GM19240 (cell line): ENCODE data around the gene ARHGAP6.

ENCODE experiments used
- DNase-seq: peaks from one replicate; pipeline ENCODE4 v3.0.0; 2011; ENCODE audit warnings: low spot score; ENCODE audit not compliant: insufficient read length

ARHGAP6 gene

GRCh38 chrX:11355259-11355909 is 310.3 kb downstream of the ARHGAP6 start:
- DNase-seq: no peak

- no peak for DNase-seq
Measured at GRCh38 chrX:11352296-11352741, 313.4 kb downstream of the ARHGAP6 start.

GRCh38 chrX:11351375-11352295 is 314.1 kb downstream of the ARHGAP6 start:
- DNase-seq: no peak

- DNase-seq: no peak
Measured at GRCh38 chrX:11349661-11350337, 315.9 kb downstream of the ARHGAP6 start.

GRCh38 chrX:11349020-11349419 is 316.7 kb downstream of the ARHGAP6 start:
- no peak for DNase-seq

- no peak for DNase-seq
Measured at GRCh38 chrX:11347300-11347699, 318.4 kb downstream of the ARHGAP6 start.

GRCh38 chrX:11346121-11346682 is 319.5 kb downstream of the ARHGAP6 start:
- DNase-seq: no peak

- DNase-seq: no peak
Measured at GRCh38 chrX:11342673-11343072, 323.0 kb downstream of the ARHGAP6 start.

GRCh38 chrX:11341274-11342201 is 324.2 kb downstream of the ARHGAP6 start:
- no peak for DNase-seq

GRCh38 chrX:11337292-11338009 is 328.3 kb downstream of the ARHGAP6 start:
- no peak for DNase-seq

- DNase-seq: no peak
Measured at GRCh38 chrX:11336201-11336600, 329.5 kb downstream of the ARHGAP6 start.

- no peak for DNase-seq
Measured at GRCh38 chrX:11334165-11334564, 331.6 kb downstream of the ARHGAP6 start.

GRCh38 chrX:11331788-11332187 is 333.9 kb downstream of the ARHGAP6 start:
- no peak for DNase-seq

- DNase-seq: no peak
Measured at GRCh38 chrX:11329021-11329420, 336.7 kb downstream of the ARHGAP6 start.

GRCh38 chrX:11328134-11328533 is 337.6 kb downstream of the ARHGAP6 start:
- DNase-seq: no peak

GRCh38 chrX:11321986-11322385 is 343.7 kb downstream of the ARHGAP6 start:
- no peak for DNase-seq

- DNase-seq: no peak
Measured at GRCh38 chrX:11319806-11320520, 345.8 kb downstream of the ARHGAP6 start.

- no peak for DNase-seq
Measured at GRCh38 chrX:11311706-11312105, 354.0 kb downstream of the ARHGAP6 start.

GRCh38 chrX:11309220-11309619 is 356.5 kb downstream of the ARHGAP6 start:
- no peak for DNase-seq
